Inferior parietal cortex (tissue), 1 donor: ENCODE measurements around the gene JAM3.
A peak's percentile ranks its signal among the peaks of the same experiment; 100 is the strongest.

Experiments
- DNase-seq: peaks from one replicate; pipeline ENCODE4 v3.0.0-alpha.2; 2016; ENCODE audit errors: extremely low spot score

JAM3 gene

GRCh38 chr11:134039726-134040385 is 29.0 kb upstream of the JAM3 start:
- DNase-seq = no peak

DNA sequence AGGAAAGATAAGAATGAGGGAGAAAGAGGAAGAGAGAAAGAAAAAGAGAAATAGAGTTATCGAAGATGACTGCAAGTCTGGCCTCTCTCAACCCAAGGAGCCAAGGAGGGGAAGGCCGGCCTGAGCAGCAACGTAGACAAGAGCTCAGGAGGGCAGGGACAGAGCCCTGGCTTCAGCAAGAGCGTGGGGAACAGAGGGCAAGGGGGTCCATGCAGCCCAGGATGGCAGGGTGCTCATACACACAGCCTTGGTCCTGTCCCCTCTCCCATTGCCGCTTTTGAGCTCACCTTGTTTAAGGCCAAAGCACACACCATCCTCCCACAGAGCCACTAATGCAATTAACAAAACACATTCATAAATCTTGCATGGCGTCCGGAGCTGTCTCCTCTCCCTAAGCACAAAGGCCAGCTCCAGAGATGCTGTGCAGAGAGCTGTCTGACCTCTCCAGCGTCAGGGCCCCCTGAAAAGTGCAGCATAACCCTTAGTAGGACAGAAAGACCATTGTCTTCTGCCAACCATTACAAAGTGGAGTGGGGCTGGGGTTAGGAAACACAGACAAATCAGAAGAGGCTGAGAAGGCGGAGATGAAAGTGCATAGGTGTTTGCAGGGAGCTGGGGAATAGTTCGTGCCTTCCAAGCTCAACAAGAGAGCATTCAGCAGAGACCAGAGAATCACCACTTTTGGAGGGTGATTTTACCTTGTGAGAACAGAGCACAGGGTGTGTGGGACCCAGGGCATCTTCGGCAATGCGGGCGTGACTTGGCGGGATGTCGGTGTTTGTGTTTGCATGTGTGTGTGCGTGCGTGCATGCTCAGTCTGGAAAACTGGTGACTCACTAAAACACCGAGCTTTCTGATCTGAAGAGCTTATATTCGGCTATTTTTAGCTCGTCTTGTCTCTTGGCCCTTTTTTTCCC is 28.2 kb upstream of the JAM3 start:
- no peak for DNase-seq

DNA sequence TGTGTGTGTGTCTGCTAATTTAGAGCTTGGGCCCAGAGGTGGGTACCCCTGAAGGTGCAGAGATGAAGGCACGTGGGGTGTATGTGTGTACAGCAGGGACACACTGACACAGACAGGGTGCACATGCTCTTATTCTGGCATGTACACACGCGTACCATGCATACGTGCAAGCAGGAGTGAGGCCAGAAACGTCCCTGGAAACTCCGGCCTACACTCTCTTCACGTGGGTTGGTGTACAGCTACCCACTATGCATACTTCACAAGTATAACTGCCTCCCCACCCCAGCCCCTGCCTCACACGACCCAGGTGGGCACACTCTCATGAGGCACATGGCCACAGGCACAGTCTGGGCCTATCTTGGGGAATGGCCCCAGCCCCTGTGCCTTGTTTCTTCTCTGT is 27.5 kb upstream of the JAM3 start:
- DNase-seq = no peak

GRCh38 chr11:134041791-134042696 is 26.8 kb upstream of the JAM3 start:
- DNase-seq = no peak

DNA sequence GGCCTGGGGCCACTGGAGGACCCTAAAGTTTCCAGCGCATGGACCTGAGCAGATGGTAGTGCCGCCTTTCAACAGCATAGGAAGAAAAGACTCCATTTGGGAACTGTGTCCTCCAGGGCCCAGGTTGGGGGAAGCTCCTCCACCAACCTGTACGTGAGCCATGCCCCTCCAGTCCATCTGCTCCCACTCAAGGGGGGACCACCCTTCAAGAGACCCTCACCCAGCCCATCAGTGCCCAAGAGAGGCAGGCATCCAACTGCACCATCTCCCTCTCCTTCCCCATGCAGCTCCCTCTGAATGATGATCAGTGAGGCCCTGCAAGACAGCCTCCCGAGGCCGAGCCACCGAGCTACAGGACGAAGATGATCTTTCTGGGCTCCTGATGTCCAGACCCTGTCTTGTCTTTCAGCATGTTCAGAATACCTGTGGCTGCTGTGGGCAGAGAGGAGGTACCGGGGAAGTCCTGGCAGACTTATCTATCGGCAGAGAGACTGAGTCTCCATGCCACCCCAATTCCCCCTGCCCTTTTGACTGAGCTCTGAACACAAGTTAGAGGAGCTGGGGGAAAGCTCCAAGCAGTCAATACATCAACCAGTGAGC is 25.0 kb upstream of the JAM3 start:
- no peak for DNase-seq

GRCh38 chr11:134044514-134045284 is 24.2 kb upstream of the JAM3 start:
- DNase-seq = no peak

DNA sequence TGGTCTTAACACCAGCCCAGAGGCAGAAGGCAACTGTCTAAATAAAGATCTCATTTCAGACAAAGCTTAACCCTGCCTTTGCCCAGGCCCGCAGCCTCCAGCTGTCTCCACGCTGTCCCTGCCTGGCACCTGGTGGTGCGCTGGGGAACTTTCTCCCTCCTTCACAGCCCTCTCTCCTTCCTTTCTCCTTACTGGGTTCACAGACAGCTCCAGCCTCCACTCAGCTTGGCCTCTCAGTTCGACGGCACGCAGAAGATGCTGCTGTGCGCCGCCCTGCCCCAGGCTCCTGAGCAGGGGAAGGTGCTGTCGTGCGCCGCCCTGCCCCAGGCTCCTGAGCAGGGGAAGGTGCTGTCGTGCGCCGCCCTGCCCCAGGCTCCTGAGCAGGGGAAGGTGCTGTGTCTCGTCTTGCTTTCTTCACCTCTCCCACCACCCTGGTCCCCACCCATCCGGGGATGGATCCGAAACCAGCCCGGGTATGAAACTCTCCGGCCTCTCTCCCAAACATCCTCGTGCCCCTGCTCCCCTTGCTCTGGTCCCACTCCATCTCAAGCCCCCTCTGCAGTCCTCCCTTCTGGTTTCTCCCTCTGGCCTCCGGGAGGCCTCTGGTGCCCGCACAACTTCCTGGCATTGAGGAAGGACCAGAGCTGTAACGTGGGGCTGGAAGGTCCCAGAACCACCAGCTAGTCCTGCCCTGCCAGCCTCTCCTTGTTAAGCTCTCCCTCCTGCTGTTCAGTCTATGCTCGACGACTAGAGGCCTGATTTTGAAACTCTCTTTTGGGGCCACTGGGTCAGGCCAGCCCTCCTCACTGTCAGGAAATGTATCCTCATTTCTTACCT is 22.9 kb upstream of the JAM3 start:
- DNase-seq = no peak

DNA sequence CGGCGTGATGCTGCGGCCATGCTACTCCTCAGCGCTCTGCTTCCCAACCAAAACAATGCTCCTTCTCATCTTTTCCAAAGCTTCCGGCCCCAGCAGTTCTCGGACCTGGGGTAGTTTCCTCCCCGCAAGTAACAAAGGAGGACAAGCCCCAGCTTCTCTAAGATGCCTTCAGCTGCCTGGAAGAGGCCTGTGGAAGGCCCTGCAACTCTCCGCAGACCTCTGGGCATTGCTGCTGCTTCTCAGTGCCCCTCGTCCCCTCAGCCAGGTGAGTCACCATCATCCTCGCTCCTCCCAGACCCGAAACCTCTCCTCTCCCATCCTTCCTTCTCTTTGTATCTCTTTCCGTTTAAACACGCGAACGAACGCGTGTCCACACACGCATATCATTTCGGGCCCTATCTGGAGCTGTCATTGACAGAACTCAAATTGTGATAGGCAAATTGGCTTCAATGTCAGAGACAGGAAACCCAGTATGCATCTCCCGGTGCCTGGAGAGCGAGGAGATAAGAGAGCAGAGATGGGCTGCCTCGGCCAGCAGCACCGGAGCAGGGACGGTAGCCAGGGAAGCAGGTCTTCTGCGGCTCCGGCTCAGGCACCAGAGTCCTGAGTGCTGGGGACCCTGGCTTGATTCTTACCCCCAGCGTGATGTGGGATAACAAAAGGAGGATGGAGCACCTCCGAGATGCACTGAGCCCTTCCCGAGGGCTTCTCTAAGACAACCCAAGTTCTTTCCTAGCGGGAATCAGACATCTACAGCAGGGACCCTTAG is 22.0 kb upstream of the JAM3 start:
- DNase-seq = no peak

DNA sequence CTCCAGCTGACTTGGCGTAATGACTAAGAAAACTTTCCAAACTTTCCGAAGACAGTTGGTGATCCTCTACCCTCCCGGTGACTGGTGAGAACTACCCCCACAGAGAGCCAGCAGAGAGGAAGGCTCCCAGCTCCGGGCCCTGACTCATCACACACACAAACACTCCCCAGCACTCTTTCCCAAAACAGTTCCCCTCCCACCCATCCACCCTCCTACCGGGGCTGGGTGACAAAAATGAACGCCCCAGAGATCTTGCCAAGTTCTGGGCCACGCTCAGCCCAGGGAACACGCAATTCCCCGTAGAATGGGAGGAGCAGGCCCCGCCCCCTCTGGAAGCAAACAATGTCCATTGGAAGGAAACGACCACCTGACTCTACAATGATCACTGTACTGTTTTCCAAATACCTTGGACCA is 21.3 kb upstream of the JAM3 start:
- DNase-seq = peak; percentile 63

DNA sequence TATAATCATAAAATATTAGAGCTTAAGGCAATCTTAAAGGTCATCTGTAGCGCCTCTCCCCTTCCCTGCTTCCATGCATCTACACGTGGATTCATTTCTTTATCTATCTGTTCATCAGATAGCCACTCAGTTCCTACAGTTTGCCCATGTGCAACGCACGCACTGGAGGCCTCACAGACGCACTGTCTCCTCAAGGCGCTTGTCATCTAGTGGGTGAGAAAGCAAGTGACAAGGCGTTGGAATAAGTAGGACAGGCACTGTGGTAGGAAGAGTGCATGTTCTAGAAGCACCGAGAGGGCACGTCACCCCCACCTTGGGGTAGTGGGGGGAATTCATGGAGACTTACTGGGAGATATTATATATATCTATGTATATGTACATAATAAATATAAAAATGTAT is 20.8 kb upstream of the JAM3 start:
- no peak for DNase-seq

GRCh38 chr11:134049303-134049702 is 19.6 kb upstream of the JAM3 start:
- DNase-seq = no peak

DNA sequence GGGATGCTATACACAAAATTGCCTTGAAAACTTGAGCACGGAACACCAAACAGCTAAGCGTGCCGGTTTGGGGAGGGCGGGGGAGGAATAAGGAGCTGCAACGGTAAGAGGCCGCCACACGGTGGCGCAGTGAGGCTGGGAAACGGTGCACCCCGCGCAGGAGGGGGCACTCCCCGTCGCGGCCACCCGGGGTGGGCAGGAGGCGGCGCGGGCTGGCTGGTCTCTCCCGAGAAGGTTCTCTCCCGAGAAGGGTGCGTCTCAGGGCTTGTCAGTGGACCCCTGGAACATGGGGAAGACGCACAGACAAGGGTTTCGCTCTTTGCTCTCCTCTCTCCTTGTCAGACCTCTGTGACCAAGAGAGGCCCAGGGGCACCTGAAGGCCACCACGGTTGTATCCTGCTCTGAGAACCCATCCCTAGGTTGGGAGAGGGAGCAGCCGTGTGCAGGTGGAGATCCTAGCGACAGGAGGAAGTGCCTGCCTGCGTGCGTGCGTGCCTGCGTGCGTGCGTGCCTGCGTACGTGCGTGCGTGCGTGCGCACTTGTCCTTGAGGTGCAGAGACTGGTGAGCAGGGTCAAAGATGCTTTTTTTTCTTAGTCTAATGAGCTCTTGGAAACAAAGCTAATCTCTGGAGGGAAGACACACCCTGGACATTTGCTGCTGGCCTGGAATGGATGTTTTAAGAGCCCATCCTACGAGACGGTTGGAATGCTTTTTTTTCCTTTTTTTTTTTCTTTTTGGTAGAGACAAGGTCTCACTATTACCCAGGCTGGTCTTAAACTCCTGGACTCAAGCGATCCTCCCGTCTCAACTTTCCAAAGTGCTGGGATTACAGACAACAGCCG is 18.1 kb upstream of the JAM3 start:
- peak; percentile 87 for DNase-seq

- DNase-seq = no peak
Measured at GRCh38 chr11:134052395-134052987, 16.4 kb upstream of the JAM3 start.

GRCh38 chr11:134052988-134053945 is 15.6 kb upstream of the JAM3 start:
- no peak for DNase-seq

GRCh38 chr11:134055029-134055428 is 13.8 kb upstream of the JAM3 start:
- no peak for DNase-seq

DNA sequence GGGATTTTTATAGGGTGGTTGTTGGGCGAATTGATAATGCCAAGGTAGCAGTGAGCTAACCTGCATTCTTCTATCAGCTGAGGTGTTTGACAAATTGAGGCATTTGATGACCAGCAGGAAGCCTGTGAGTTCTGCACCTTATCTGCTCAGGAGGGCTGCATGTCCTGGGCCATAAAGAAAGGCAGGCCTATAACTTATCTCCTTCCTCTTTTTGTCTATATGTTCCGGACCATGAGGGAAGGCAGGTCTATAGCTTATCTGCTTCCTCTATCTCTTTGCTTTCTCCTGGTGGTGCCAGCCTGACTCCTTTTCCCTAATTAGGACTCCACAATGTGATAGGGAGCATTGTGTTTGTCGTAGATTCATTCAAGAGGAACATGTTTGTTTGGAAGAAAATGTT is 8.6 kb upstream of the JAM3 start:
- no peak for DNase-seq
